GM19043 (cell line): Measurements from ENCODE around the gene ACVRL1.

Source experiments
- ATAC-seq: cut with Tn5 transposase; IDR thresholded peaks from one replicate; pipeline ENCODE4 v1.9.1; 2021; ENCODE audit warnings: low read depth; ENCODE audit not compliant: unreplicated experiment

Gene ACVRL1

GRCh38 chr12:51937926-51938325, 30.6 kb downstream of the ACVRL1 start:
- no peak for ATAC-seq

- ATAC-seq = no peak
Measured at GRCh38 chr12:51938726-51939125, 31.4 kb downstream of the ACVRL1 start.

GRCh38 chr12:51941011-51941581, 33.8 kb downstream of the ACVRL1 start:
- ATAC-seq = no peak

- no peak for ATAC-seq
Measured at GRCh38 chr12:51941604-51942003, 34.3 kb downstream of the ACVRL1 start.

GRCh38 chr12:51942056-51942455, 34.8 kb downstream of the ACVRL1 start:
- no peak for ATAC-seq

- no peak for ATAC-seq
Measured at GRCh38 chr12:51942501-51943000, 35.2 kb downstream of the ACVRL1 start.

- ATAC-seq = no peak
Measured at GRCh38 chr12:51943346-51943745, 36.0 kb downstream of the ACVRL1 start.

GRCh38 chr12:51944608-51945233, 37.4 kb downstream of the ACVRL1 start:
- ATAC-seq = no peak

- ATAC-seq = no peak
Measured at GRCh38 chr12:51947246-51947996, 40.1 kb downstream of the ACVRL1 start.

- no peak for ATAC-seq
Measured at GRCh38 chr12:51948066-51948465, 40.8 kb downstream of the ACVRL1 start.

- ATAC-seq = no peak
Measured at GRCh38 chr12:51949342-51950030, 42.2 kb downstream of the ACVRL1 start.

- ATAC-seq = no peak
Measured at GRCh38 chr12:51950682-51951198, 43.4 kb downstream of the ACVRL1 start.

GRCh38 chr12:51951199-51951842, 44.0 kb downstream of the ACVRL1 start, which contains the start of gene ACVR1B:
Gene ACVR1B (plus strand): TSS chr12:51951699. CDS start chr12:51951744, 45 bp downstream.
- peak; percentile 81 for ATAC-seq

GRCh38 chr12:51951843-51952722, 44.8 kb downstream of the ACVRL1 start:
- ATAC-seq = no peak

GRCh38 chr12:51953089-51953488, 45.8 kb downstream of the ACVRL1 start:
- no peak for ATAC-seq

GRCh38 chr12:51953864-51954263, 46.6 kb downstream of the ACVRL1 start:
- ATAC-seq = no peak

GRCh38 chr12:51954561-51955361, 47.5 kb downstream of the ACVRL1 start:
- no peak for ATAC-seq

- no peak for ATAC-seq
Measured at GRCh38 chr12:51955702-51956101, 48.4 kb downstream of the ACVRL1 start.
